ENCODE results near the gene KMT2B.

Gene KMT2B

GRCh38 chr19:35729021-35729420, 11.2 kb downstream of the KMT2B start:
- no peak for DNase-seq

GRCh38 chr19:35729763-35730162, 12.0 kb downstream of the KMT2B start:
- no peak for DNase-seq

GRCh38 chr19:35730326-35730725, 12.5 kb downstream of the KMT2B start:
- DNase-seq, result no peak

GRCh38 chr19:35731353-35731752, 13.6 kb downstream of the KMT2B start:
- DNase-seq, result no peak

GRCh38 chr19:35731779-35732405, 14.1 kb downstream of the KMT2B start:
- no peak for DNase-seq

GRCh38 chr19:35732540-35733179, 14.9 kb downstream of the KMT2B start:
- no peak for DNase-seq

- no peak for DNase-seq
Measured at GRCh38 chr19:35733180-35734125, 15.7 kb downstream of the KMT2B start.

GRCh38 chr19:35734273-35734672, 16.5 kb downstream of the KMT2B start:
- no peak for DNase-seq

- DNase-seq, result no peak
Measured at GRCh38 chr19:35734889-35735288, 17.1 kb downstream of the KMT2B start.

GRCh38 chr19:35736913-35737886, 19.4 kb downstream of the KMT2B start:
- no peak for DNase-seq

- no peak for DNase-seq
Measured at GRCh38 chr19:35738021-35738886, 20.5 kb downstream of the KMT2B start.

GRCh38 chr19:35738887-35739229, 21.1 kb downstream of the KMT2B start:
- DNase-seq, result no peak

GRCh38 chr19:35739275-35740107, 21.7 kb downstream of the KMT2B start:
- no peak for DNase-seq

GRCh38 chr19:35740108-35740422, 22.3 kb downstream of the KMT2B start:
- no peak for DNase-seq

GRCh38 chr19:35740423-35741202, 22.8 kb downstream of the KMT2B start:
- peak; percentile 96 for DNase-seq

- DNase-seq, result no peak
Measured at GRCh38 chr19:35741203-35741515, 23.4 kb downstream of the KMT2B start.

GRCh38 chr19:35742121-35742724, 24.4 kb downstream of the KMT2B start, which contains the start of gene IGFLR1:
IGFLR1 (minus strand) TSS chr19:35742452; CDS start chr19:35741180, 1,272 bp downstream.
- no peak for DNase-seq

- no peak for DNase-seq
Measured at GRCh38 chr19:35743640-35744429, 26.0 kb downstream of the KMT2B start.

All from DMS79 (cell line).